Measurements from ENCODE around the gene SCML2. TPM values are rescaled to one million over a fixed set of nuclear protein-coding genes. Genes with fewer than 3 reads are reported as not detected.
"Not testable (repeated sequence)": the region's sequence is repeated elsewhere in the genome, so short reads cannot be mapped to it uniquely, and the experiment has no call there.

SCML2 gene
- total RNA-seq, 1 donor from 2014 or later = 3.0 TPM

- Mint-ChIP-seq H3K36me3 (ENCODE audit: low read depth) (no peaks in the 10 kb centered on the region), H3K4me3 (ENCODE audit: unreplicated experiment) (no peak overlapping the region), H3K4me1 (ENCODE audit: low read depth) (no peaks in the 10 kb centered on the region), H3K9me3 (ENCODE audit: low read depth) (peaks cover 12% of the 10 kb centered on the region), H3K27ac (ENCODE audit: unreplicated experiment) (no peak overlapping the region), H3K27me3 (ENCODE audit: low read depth) (peaks cover 1% of the 10 kb centered on the region)
- TF ChIP-seq CTCF (IDR thresholded peaks at IDR 0.05) = peak; percentile 78
- DNase-seq (ENCODE audit: low spot score) = no peak
Measured at GRCh38 chrX:18377796-18378195, 23.3 kb upstream of the SCML2 start.

- H3K4me1 Mint-ChIP-seq (ENCODE audit: low read depth); H3K27me3 Mint-ChIP-seq (ENCODE audit: low read depth): not testable (repeated sequence)
- peaks cover 10% of the 10 kb centered on the region for H3K9me3 Mint-ChIP-seq (ENCODE audit: low read depth)
Measured at GRCh38 chrX:18375131-18375805, 20.8 kb upstream of the SCML2 start.

GRCh38 chrX:18369096-18369495, 14.6 kb upstream of the SCML2 start:
- not testable (repeated sequence) for H3K9me3 Mint-ChIP-seq (ENCODE audit: low read depth); H3K4me3 Mint-ChIP-seq (ENCODE audit: unreplicated experiment); H3K4me1 Mint-ChIP-seq (ENCODE audit: low read depth); H3K27ac Mint-ChIP-seq (ENCODE audit: unreplicated experiment); H3K36me3 Mint-ChIP-seq (ENCODE audit: low read depth); H3K27me3 Mint-ChIP-seq (ENCODE audit: low read depth); DNase-seq (ENCODE audit: low spot score)

More at GRCh38 chrX:18375131-18375805, 20.8 kb upstream of the SCML2 start:
- H3K4me3 Mint-ChIP-seq (ENCODE audit: unreplicated experiment); H3K27ac Mint-ChIP-seq (ENCODE audit: unreplicated experiment); DNase-seq (ENCODE audit: low spot score); H3K36me3 Mint-ChIP-seq (ENCODE audit: low read depth): not testable (repeated sequence)

- no peak overlapping the region for H3K27ac Mint-ChIP-seq (ENCODE audit: unreplicated experiment)
- H3K4me1 Mint-ChIP-seq (ENCODE audit: low read depth) = no peaks in the 10 kb centered on the region
- no peak for TF ChIP-seq CTCF (IDR thresholded peaks at IDR 0.05)
- DNase-seq (ENCODE audit: low spot score) = no peak
- H3K36me3 Mint-ChIP-seq (ENCODE audit: low read depth) = peaks cover 2% of the 10 kb centered on the region
- peaks cover 4% of the 10 kb centered on the region for H3K27me3 Mint-ChIP-seq (ENCODE audit: low read depth)
- peaks cover 8% of the 10 kb centered on the region for H3K9me3 Mint-ChIP-seq (ENCODE audit: low read depth)
- no peak overlapping the region for H3K4me3 Mint-ChIP-seq (ENCODE audit: unreplicated experiment)
Measured at GRCh38 chrX:18368402-18368801, 13.9 kb upstream of the SCML2 start.

- Mint-ChIP-seq H3K9me3 (ENCODE audit: low read depth) (no peaks in the 10 kb centered on the region), H3K36me3 (ENCODE audit: low read depth) (peaks cover 2% of the 10 kb centered on the region), H3K27ac (ENCODE audit: unreplicated experiment) (no peak overlapping the region), H3K27me3 (ENCODE audit: low read depth) (peaks cover 23% of the 10 kb centered on the region), H3K4me3 (ENCODE audit: unreplicated experiment) (no peak overlapping the region), H3K4me1 (ENCODE audit: low read depth) (no peaks in the 10 kb centered on the region)
- no peak for TF ChIP-seq CTCF (IDR thresholded peaks at IDR 0.05)
- DNase-seq (ENCODE audit: low spot score) = no peak
Measured at GRCh38 chrX:18360867-18361266, 6.4 kb upstream of the SCML2 start.

- no peaks in the 10 kb centered on the region for H3K9me3 Mint-ChIP-seq (ENCODE audit: low read depth)
- TF ChIP-seq CTCF (IDR thresholded peaks at IDR 0.05) = peak; percentile 62
Measured at GRCh38 chrX:18353931-18354368, 538 bp downstream of the SCML2 start.

More at GRCh38 chrX:18353931-18354368, 538 bp downstream of the SCML2 start:
- DNase-seq (ENCODE audit: low spot score) = no peak
- H3K27me3 Mint-ChIP-seq (ENCODE audit: low read depth) = peaks cover 11% of the 10 kb centered on the region
- peak overlapping the region; percentile 83 for H3K4me3 Mint-ChIP-seq (ENCODE audit: unreplicated experiment)
- no peaks in the 10 kb centered on the region for H3K36me3 Mint-ChIP-seq (ENCODE audit: low read depth)
- no peak overlapping the region for H3K27ac Mint-ChIP-seq (ENCODE audit: unreplicated experiment)
- H3K4me1 Mint-ChIP-seq (ENCODE audit: low read depth) = peaks cover 8% of the 10 kb centered on the region
